ENCODE results near the gene ZGPAT. TPM values are rescaled to one million over a fixed set of nuclear protein-coding genes. Genes with fewer than 3 reads are reported as not detected.

ZGPAT gene
- total and polyA plus RNA-seq, 9 of the 15 experiments (the other 6 are each of a cell fraction or from before 2014, with no cell fraction given): 0.14 to 26.6 (median 7.4) TPM

DNA sequence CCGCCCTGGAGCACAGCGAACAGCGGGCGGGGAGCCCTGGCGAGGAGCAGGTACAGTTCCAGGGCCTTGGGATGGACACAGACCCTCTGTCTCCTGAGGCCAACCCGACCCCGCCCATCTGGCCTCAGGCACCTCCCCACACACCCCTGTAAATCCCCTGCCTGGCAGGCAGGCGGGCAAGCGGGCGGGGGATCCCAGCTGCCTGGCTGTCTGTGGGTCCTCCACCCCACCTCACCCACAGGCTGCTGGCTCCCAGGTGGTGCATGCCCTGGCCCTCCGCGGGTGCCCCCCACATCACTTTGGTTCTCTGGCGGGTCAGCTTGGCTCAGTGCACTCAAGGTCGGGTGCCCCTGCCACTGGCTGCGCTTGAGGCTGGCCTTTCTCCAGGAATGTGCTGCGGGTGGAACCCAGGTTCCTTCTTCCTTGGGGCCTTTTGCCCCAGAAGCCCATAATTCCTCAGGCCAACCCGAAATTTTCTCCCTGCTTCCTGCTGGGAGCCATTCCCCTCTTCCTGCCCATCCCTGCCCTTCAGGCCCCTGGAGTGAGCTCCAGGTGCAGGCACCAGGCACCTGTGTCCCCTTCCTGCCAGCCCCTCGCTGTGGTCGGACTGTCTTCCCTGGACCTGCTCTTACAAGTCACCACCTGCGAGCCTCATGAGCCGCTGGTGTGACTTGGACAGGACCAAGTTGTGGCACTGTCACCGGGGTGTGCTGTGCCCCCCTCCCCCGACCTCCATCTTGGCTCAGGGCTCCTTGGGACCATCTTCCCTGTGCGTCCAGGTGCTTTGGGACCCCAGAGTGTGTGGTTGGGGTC is 16.7 kb upstream of the ZGPAT start:
- ATAC-seq (no peak), FAIRE-seq (no peak), DNase-seq (ENCODE audit: extremely low read depth in 1 of 4, low spot score in 3 of 4) (no peak)
- WGBS (ENCODE audit: insufficient coverage, low coverage, missing lambda C conversion rate): 92% methylated on average over 18 of the region's 24 CpGs
- intact Hi-C loops (cut with micrococcal nuclease) (no loop called here), in situ Hi-C loops (cut with MboI) (no loop called here)
- Histone ChIP-seq H4K20me1 (replicated peaks; ENCODE audit: control insufficient read depth, insufficient read depth, low read length) (no peaks in the 10 kb centered on the region), H3K27me3 (ENCODE audit: control insufficient read depth in 2 of 2, insufficient read depth in 2 of 2, low read length in 2 of 2) (no peaks in the 10 kb centered on the region), H3K4me2 (ENCODE audit: insufficient read depth, low read length) (no peak overlapping the region), H3K4me3 (no peak overlapping the region), H3K9me1 (ENCODE audit: control insufficient read depth, insufficient read depth, low read length) (no peaks in the 10 kb centered on the region), H3K27ac (ENCODE audit: extremely low read depth, low read depth, low read length) (no peak overlapping the region), H3K79me2 (ENCODE audit: control insufficient read depth, insufficient read depth, low read length) (no peaks in the 10 kb centered on the region), H3K9ac (ENCODE audit: insufficient read depth in 1 of 2, low read depth in 2 of 2, low read length in 2 of 2) (no peak overlapping the region; a peak in 1 of 4 replicates), H3K36me3 (ENCODE audit: control insufficient read depth, insufficient read depth, low read length) (peaks cover 36% of the 10 kb centered on the region; the same call in 2 of the 3 replicates), H3K9me3 (replicated peaks; ENCODE audit: control insufficient read depth, insufficient read depth, low read depth, low read length) (no peaks in the 10 kb centered on the region), H3K4me1 (replicated peaks in 1 of 2; ENCODE audit: control insufficient read depth in 2 of 2, insufficient read depth in 2 of 2, low read length in 2 of 2) (peaks cover 9 to 75% of the 10 kb centered on the region in 2 experiments), H2AFZ (ENCODE audit: low read depth, low read length) (no peak overlapping the region)
- POLR2A ChIA-PET: interaction anchor here (0.5 to 1.3 kb wide), 2 partner anchors 9 to 50 kb away, joined by 3 to 6 read pairs; no protein-coding TSS in a partner anchor
- CTCF ChIA-PET (ENCODE audit: low intra/inter-chr PET ratio): no interaction called here
- BruUV-seq (replicated peaks): no TSS peak
- no peak for TF ChIP-seq RBM14 (IDR thresholded peaks at IDR 0.05; ENCODE audit: borderline replicate concordance, insufficient read depth, low read depth, low read length)
- TF ChIP-seq POLR2G (IDR thresholded peaks at IDR 0.05; ENCODE audit: low read depth, low read length): peak; percentile 69
- peak; percentile 11 for TF ChIP-seq CCNT2 (IDR thresholded peaks at IDR 0.05; ENCODE audit: borderline replicate concordance, extremely low read depth, insufficient read length, low read depth, low read length)
- TF ChIP-seq RBM22 (IDR thresholded peaks at IDR 0.05; ENCODE audit: low read depth, low read length, poor library complexity, severe bottlenecking): peak; percentile 47
- TF ChIP-seq ZNF445 (CRISPR knock-in tag; IDR thresholded peaks at IDR 0.05; ENCODE audit: low read depth): no peak
